ENCODE data around the gene TOGARAM1.

Gene TOGARAM1

GRCh38 chr14:45041641-45042040 is 79.7 kb downstream of the TOGARAM1 start:
- no peak for DNase-seq
- Histone ChIP-seq H3K9me3 (ENCODE audit: severe bottlenecking) (no peaks in the 10 kb centered on the region), H3K27me3 (ENCODE audit: insufficient read depth, low read depth, severe bottlenecking) (no peaks in the 10 kb centered on the region), H3K4me3 (ENCODE audit: low read depth, low read length) (no peak overlapping the region), H3K36me3 (peaks cover 12% of the 10 kb centered on the region), H3K27ac (no peak overlapping the region)
- no peak for TF ChIP-seq CTCF (IDR thresholded peaks at IDR 0.05; ENCODE audit: low read depth, low read length)

GRCh38 chr14:45044638-45045037 is 82.6 kb downstream of the TOGARAM1 start:
- Histone ChIP-seq H3K9me3 (ENCODE audit: severe bottlenecking) (no peaks in the 10 kb centered on the region), H3K27ac (no peak overlapping the region), H3K4me3 (ENCODE audit: low read depth, low read length) (no peak overlapping the region), H3K27me3 (ENCODE audit: insufficient read depth, low read depth, severe bottlenecking) (no peaks in the 10 kb centered on the region), H3K36me3 (peaks cover 8% of the 10 kb centered on the region; the same call in 1 of the 2 replicates)
- no peak for DNase-seq
- no peak for TF ChIP-seq CTCF (IDR thresholded peaks at IDR 0.05; ENCODE audit: low read depth, low read length)

- TF ChIP-seq CTCF (IDR thresholded peaks at IDR 0.05; ENCODE audit: low read depth, low read length): no peak
- no peaks in the 10 kb centered on the region for H3K9me3 ChIP-seq (ENCODE audit: severe bottlenecking)
- H3K4me3 ChIP-seq (ENCODE audit: low read depth, low read length): no peak overlapping the region
These were observed 86.4 kb downstream of the TOGARAM1 start for GRCh38 chr14:45048385-45048784.

GRCh38 chr14:45051180-45051579 is 89.2 kb downstream of the TOGARAM1 start:
- Histone ChIP-seq H3K27ac (no peak overlapping the region), H3K27me3 (ENCODE audit: insufficient read depth, low read depth, severe bottlenecking) (no peaks in the 10 kb centered on the region), H3K36me3 (peaks cover 7% of the 10 kb centered on the region; the same call in 1 of the 2 replicates), H3K9me3 (ENCODE audit: severe bottlenecking) (no peaks in the 10 kb centered on the region), H3K4me3 (ENCODE audit: low read depth, low read length) (no peak overlapping the region)
- no peak for DNase-seq
- no peak for TF ChIP-seq CTCF (IDR thresholded peaks at IDR 0.05; ENCODE audit: low read depth, low read length)

More at GRCh38 chr14:45048385-45048784, 86.4 kb downstream of the TOGARAM1 start:
- no peaks in the 10 kb centered on the region for H3K27me3 ChIP-seq (ENCODE audit: insufficient read depth, low read depth, severe bottlenecking)
- H3K27ac ChIP-seq: no peak overlapping the region
- H3K36me3 ChIP-seq: peaks cover 8% of the 10 kb centered on the region; the same call in 1 of the 2 replicates
- no peak for DNase-seq

GRCh38 chr14:45051896-45052295 is 89.9 kb downstream of the TOGARAM1 start:
- Histone ChIP-seq H3K27ac (no peak overlapping the region), H3K4me3 (ENCODE audit: low read depth, low read length) (no peak overlapping the region), H3K36me3 (peaks cover 4% of the 10 kb centered on the region; the same call in 1 of the 2 replicates), H3K9me3 (ENCODE audit: severe bottlenecking) (no peaks in the 10 kb centered on the region), H3K27me3 (ENCODE audit: insufficient read depth, low read depth, severe bottlenecking) (no peaks in the 10 kb centered on the region)
- no peak for TF ChIP-seq CTCF (IDR thresholded peaks at IDR 0.05; ENCODE audit: low read depth, low read length)
- no peak for DNase-seq

- peaks cover 4% of the 10 kb centered on the region; the same call in 1 of the 2 replicates for H3K36me3 ChIP-seq
- no peak overlapping the region for H3K4me3 ChIP-seq (ENCODE audit: low read depth, low read length)
- no peak for TF ChIP-seq CTCF (IDR thresholded peaks at IDR 0.05; ENCODE audit: low read depth, low read length)
- no peak for DNase-seq
- no peaks in the 10 kb centered on the region for H3K27me3 ChIP-seq (ENCODE audit: insufficient read depth, low read depth, severe bottlenecking)
- H3K9me3 ChIP-seq (ENCODE audit: severe bottlenecking): no peaks in the 10 kb centered on the region
- no peak overlapping the region for H3K27ac ChIP-seq
These were observed 95.4 kb downstream of the TOGARAM1 start for GRCh38 chr14:45057349-45057748.
